Suprapubic skin (tissue), 4 donors: Measurements from ENCODE around the gene C1orf21. TPM values are rescaled to one million over a fixed set of nuclear protein-coding genes. Genes with fewer than 3 reads are reported as not detected.

ENCODE experiments used
- DNase-seq, 2 donors: peaks; one replicate each; pipeline ENCODE4 v3.0.0-alpha.2; 2019; ENCODE audit warnings: low spot score in 2 of 2
- H3K27ac ChIP-seq: fragments of 200-600 bp; sonication (generic); one replicate; pipeline ENCODE4 v1.5.1; 2019
- H3K27me3 ChIP-seq: fragments of 200-600 bp; sonication (generic); one replicate; pipeline ENCODE4 v1.5.1; 2019
- H3K36me3 ChIP-seq: fragments of 200-600 bp; sonication (generic); one replicate; pipeline ENCODE4 v1.5.1; 2019
- H3K4me1 ChIP-seq: fragments of 200-600 bp; sonication (generic); one replicate; pipeline ENCODE4 v1.5.1; 2019
- H3K4me3 ChIP-seq: fragments of 200-600 bp; sonication (generic); one replicate; pipeline ENCODE4 v1.5.1; 2019; ENCODE audit warnings: mild to moderate bottlenecking
- H3K9me3 ChIP-seq: fragments of 200-600 bp; sonication (generic); one replicate; pipeline ENCODE4 v1.5.1; 2019
- EP300 ChIP-seq: sonication (generic); formaldehyde crosslinking; IDR thresholded peaks from one replicate; pipeline ENCODE4 v1.6.1; 2017; ENCODE audit warnings: antibody characterized with exemption
- POLR2A ChIP-seq, 2 donors: fragments of 450-650 bp; IDR thresholded peaks; one replicate each; pipeline ENCODE4 v1.6.1; 2017; ENCODE audit warnings: antibody characterized with exemption in 2 of 2, mild to moderate bottlenecking in 2 of 2, moderate library complexity in 2 of 2
- POLR2AphosphoS5 ChIP-seq, 3 donors: sonication (generic); formaldehyde crosslinking; IDR thresholded peaks; one replicate each; pipeline ENCODE4 v1.6.1; 2017; ENCODE audit warnings: antibody characterized with exemption in 3 of 3
- WGBS: methylation state at CpG from one replicate; pipeline ENCODE4 v1.1.5; 2018; 5-methylcytosine and 5-hydroxymethylcytosine counted together
- total RNA-seq, 4 donors: library from RNA; depleted of rRNA; stranded (reverse); fragments of >200 nt; gene quantifications; one replicate each; pipeline ENCODE4 v1.1.0, GENCODE V29; 2016
- TF ChIP-seq, protein P1 (sequence below), 2 donors: fragments of 200-600 bp in 1 of 2; fragments of 450-650 bp in 1 of 2; sonication (generic) in 1 of 2; IDR thresholded peaks; one replicate each; pipeline ENCODE4 v1.5.1; 2016 to 2019; ENCODE audit warnings: antibody characterized with exemption in 2 of 2, mild to moderate bottlenecking in 1 of 2, moderate library complexity in 1 of 2

The C1orf21 gene
- total RNA-seq, 4 donors from 2014 or later = 73.0 to 95.7 (median 79.2) TPM

- no peak for DNase-seq
- Histone ChIP-seq H3K4me1 (peaks cover 15% of the 10 kb centered on the region), H3K36me3 (no peaks in the 10 kb centered on the region), H3K9me3 (no peaks in the 10 kb centered on the region), H3K4me3 (no peak overlapping the region), H3K27me3 (no peaks in the 10 kb centered on the region), H3K27ac (peak overlapping the region; percentile 45)
- WGBS = 52% methylated on average over 6 of the region's 6 CpGs
- TF ChIP-seq EP300 (no peak), POLR2A (IDR thresholded peaks at IDR 0.05) (no peak), POLR2AphosphoS5 (IDR thresholded peaks at IDR 0.05) (no peak)
- TF ChIP-seq, protein P1, sequence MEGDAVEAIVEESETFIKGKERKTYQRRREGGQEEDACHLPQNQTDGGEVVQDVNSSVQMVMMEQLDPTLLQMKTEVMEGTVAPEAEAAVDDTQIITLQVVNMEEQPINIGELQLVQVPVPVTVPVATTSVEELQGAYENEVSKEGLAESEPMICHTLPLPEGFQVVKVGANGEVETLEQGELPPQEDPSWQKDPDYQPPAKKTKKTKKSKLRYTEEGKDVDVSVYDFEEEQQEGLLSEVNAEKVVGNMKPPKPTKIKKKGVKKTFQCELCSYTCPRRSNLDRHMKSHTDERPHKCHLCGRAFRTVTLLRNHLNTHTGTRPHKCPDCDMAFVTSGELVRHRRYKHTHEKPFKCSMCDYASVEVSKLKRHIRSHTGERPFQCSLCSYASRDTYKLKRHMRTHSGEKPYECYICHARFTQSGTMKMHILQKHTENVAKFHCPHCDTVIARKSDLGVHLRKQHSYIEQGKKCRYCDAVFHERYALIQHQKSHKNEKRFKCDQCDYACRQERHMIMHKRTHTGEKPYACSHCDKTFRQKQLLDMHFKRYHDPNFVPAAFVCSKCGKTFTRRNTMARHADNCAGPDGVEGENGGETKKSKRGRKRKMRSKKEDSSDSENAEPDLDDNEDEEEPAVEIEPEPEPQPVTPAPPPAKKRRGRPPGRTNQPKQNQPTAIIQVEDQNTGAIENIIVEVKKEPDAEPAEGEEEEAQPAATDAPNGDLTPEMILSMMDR (IDR thresholded peaks at IDR 0.05) = no peak
Observed at GRCh38 chr1:184576822-184577221, 190.0 kb downstream of the C1orf21 start.

DNA sequence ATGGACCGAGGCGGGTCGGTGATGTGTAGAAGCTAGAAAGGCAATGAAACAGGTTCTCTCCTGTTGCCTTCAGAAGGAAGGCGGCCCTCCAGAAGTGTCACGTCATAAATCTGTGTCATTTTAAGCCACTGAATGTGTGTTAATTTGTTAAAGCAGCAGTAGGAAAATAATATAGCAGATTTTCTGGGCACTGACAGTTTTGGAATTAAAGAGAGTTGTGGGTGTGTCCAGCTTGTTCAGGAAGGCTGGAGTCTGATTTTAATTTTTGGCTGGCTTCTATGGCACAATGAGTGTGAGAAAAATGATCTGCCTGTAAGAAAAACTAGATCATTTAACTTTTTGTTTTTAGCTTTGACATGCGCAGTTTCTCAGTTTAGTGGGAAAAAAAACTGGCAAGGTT lies 190.5 kb downstream of the C1orf21 start:
- Histone ChIP-seq H3K4me1 (peaks cover 15% of the 10 kb centered on the region), H3K27ac (no peak overlapping the region), H3K9me3 (no peaks in the 10 kb centered on the region), H3K36me3 (no peaks in the 10 kb centered on the region), H3K27me3 (no peaks in the 10 kb centered on the region), H3K4me3 (no peak overlapping the region)
- no peak for TF ChIP-seq EP300
- TF ChIP-seq, protein P1 (IDR thresholded peaks at IDR 0.05) = no peak
- TF ChIP-seq POLR2A (IDR thresholded peaks at IDR 0.05) = no peak
- no peak for TF ChIP-seq POLR2AphosphoS5 (IDR thresholded peaks at IDR 0.05)
- peak in 1 of 2 donors; percentile 64 for DNase-seq
- WGBS = 33% methylated on average over 6 of the region's 6 CpGs

DNA sequence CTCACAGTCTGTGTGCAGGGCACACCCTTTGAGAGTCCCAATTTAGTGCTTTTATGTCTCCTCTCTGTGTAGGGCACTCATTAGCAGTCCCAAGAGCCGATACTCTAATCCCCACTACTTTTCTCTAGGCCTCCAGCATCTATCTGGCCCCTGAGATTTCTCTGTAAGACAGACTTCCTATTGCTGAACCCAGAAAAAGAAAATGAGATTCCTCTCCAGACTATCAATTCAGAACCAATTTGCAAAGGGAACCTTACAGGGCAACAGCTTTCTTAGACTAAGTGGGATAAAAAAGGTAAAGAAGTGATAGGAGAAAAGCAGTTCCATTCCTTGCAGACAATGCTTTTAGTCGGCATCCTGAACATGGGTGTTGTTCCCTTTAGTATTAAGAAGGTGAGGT lies 195.6 kb downstream of the C1orf21 start:
- TF ChIP-seq POLR2A (IDR thresholded peaks at IDR 0.05) = no peak
- TF ChIP-seq, protein P1 (IDR thresholded peaks at IDR 0.05) = no peak
- no peak for TF ChIP-seq POLR2AphosphoS5 (IDR thresholded peaks at IDR 0.05)
- TF ChIP-seq EP300 = no peak
- Histone ChIP-seq H3K9me3 (no peaks in the 10 kb centered on the region), H3K4me3 (no peak overlapping the region), H3K4me1 (peaks cover 2% of the 10 kb centered on the region), H3K36me3 (no peaks in the 10 kb centered on the region), H3K27ac (no peak overlapping the region), H3K27me3 (no peaks in the 10 kb centered on the region)
- DNase-seq = no peak
- 92% methylated on average over 2 of the region's 2 CpGs for WGBS

DNA sequence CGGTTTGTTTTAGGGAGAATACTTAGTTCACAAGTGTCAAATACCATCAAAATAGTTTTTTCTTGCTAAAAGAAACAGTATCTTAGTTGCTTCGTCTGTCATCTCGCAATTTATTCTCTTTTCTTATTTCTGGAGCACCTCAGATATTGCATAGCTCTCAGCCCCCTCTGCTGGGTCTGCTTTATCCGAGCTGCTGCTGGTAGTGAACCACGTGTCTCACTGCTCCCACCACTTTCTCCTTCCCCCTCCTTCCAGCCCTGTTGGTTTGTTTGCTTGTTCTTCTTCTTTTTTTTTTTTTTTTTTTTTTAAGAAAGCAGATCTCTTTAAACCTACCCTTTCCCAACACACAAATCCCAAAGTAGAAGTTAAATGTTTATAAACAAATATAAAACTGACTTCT lies 197.0 kb downstream of the C1orf21 start:
- Histone ChIP-seq H3K27me3 (no peaks in the 10 kb centered on the region), H3K9me3 (no peaks in the 10 kb centered on the region), H3K4me3 (no peak overlapping the region), H3K36me3 (no peaks in the 10 kb centered on the region), H3K4me1 (no peaks in the 10 kb centered on the region), H3K27ac (no peak overlapping the region)
- WGBS = 72% methylated on average over 5 of the region's 5 CpGs
- no peak for TF ChIP-seq POLR2AphosphoS5 (IDR thresholded peaks at IDR 0.05)
- TF ChIP-seq, protein P1 (IDR thresholded peaks at IDR 0.05) = no peak
- no peak for TF ChIP-seq EP300
- no peak for TF ChIP-seq POLR2A (IDR thresholded peaks at IDR 0.05)
- no peak for DNase-seq

DNA sequence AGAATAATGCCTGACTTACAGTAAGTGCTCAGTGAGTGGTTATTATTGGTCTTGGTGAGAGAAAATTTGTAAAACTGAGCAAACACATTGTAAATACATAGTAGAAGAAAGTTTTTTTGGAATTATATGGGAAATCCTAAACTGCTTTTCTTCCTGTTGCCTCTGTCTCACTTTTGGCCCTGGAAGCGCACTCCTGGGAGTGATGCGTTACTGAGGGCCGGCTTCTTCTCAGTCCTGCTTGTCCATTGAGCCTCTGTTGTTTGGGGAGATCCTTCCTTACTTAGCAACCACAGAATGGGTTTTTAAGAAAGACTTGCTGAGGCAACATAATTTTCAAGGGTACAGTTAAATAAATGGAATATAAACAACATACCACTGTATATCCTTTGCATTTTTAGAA lies 201.9 kb downstream of the C1orf21 start:
- H3K27me3 ChIP-seq = no peaks in the 10 kb centered on the region
- no peak overlapping the region for H3K4me3 ChIP-seq
- 89% methylated on average over 3 of the region's 3 CpGs for WGBS
- no peaks in the 10 kb centered on the region for H3K9me3 ChIP-seq
- H3K36me3 ChIP-seq = no peaks in the 10 kb centered on the region
- no peak overlapping the region for H3K27ac ChIP-seq
- TF ChIP-seq, protein P1 (IDR thresholded peaks at IDR 0.05) = no peak
- no peak for TF ChIP-seq EP300
- TF ChIP-seq POLR2AphosphoS5 (IDR thresholded peaks at IDR 0.05) = no peak
- no peak for TF ChIP-seq POLR2A (IDR thresholded peaks at IDR 0.05)
- DNase-seq = no peak
- peaks cover 16% of the 10 kb centered on the region for H3K4me1 ChIP-seq
